Activated T-cell treated with anti-CD3 and anti-CD28 coated beads, Interleukin-2, amount 50 U/mL, for 24 hours (primary cell): Measurements from ENCODE around the gene CLEC3B.
"Not testable (repeated sequence)": the region's sequence is repeated elsewhere in the genome, so short reads cannot be mapped to it uniquely, and the experiment has no call there.

ENCODE experiments used
- DNase-seq: peaks from one replicate; pipeline ENCODE4 v3.0.0-alpha.2; 2020
- H3K27ac Mint-ChIP-seq: 2 replicates; pipeline ENCODE4 v1.8.0; 2020; ENCODE audit warnings: mild to moderate bottlenecking, mixed read lengths
- H3K27me3 Mint-ChIP-seq: 2 replicates; pipeline ENCODE4 v1.8.0; 2020; ENCODE audit warnings: mixed read lengths
- H3K36me3 Mint-ChIP-seq: 2 replicates; pipeline ENCODE4 v1.8.0; 2020; ENCODE audit warnings: low read depth, mixed read lengths
- H3K4me1 Mint-ChIP-seq: 2 replicates; pipeline ENCODE4 v1.8.0; 2020; ENCODE audit warnings: low read depth, mixed read lengths
- H3K4me3 Mint-ChIP-seq: 2 replicates; pipeline ENCODE4 v1.8.0; 2020; ENCODE audit warnings: mild to moderate bottlenecking, moderate library complexity, mixed read lengths
- H3K9me3 Mint-ChIP-seq: 2 replicates; pipeline ENCODE4 v1.8.0; 2020; ENCODE audit warnings: mixed read lengths

CLEC3B gene

GRCh38 chr3:45057557-45057956 is 31.5 kb downstream of the CLEC3B start:
- Mint-ChIP-seq H3K27ac (peak overlapping the region; percentile 38), H3K9me3 (no peaks in the 10 kb centered on the region), H3K36me3 (no peaks in the 10 kb centered on the region), H3K27me3 (no peaks in the 10 kb centered on the region), H3K4me3 (no peak overlapping the region), H3K4me1 (peaks cover 33% of the 10 kb centered on the region)
- DNase-seq: no peak

- Mint-ChIP-seq H3K4me1 (peaks cover 25% of the 10 kb centered on the region), H3K4me3 (no peak overlapping the region), H3K27ac (no peak overlapping the region)
Measured at GRCh38 chr3:45059132-45059531, 33.0 kb downstream of the CLEC3B start.

GRCh38 chr3:45060165-45060892 is 34.2 kb downstream of the CLEC3B start:
- H3K36me3 Mint-ChIP-seq: no peaks in the 10 kb centered on the region
- H3K4me3 Mint-ChIP-seq: no peak overlapping the region
- H3K27ac Mint-ChIP-seq: no peak overlapping the region
- H3K9me3 Mint-ChIP-seq: no peaks in the 10 kb centered on the region
- no peaks in the 10 kb centered on the region for H3K27me3 Mint-ChIP-seq
- H3K4me1 Mint-ChIP-seq: peaks cover 28% of the 10 kb centered on the region
- DNase-seq: no peak

More at GRCh38 chr3:45059132-45059531, 33.0 kb downstream of the CLEC3B start:
- Mint-ChIP-seq H3K9me3 (no peaks in the 10 kb centered on the region), H3K27me3 (no peaks in the 10 kb centered on the region), H3K36me3 (no peaks in the 10 kb centered on the region)
- DNase-seq: no peak

GRCh38 chr3:45062697-45063070 is 36.6 kb downstream of the CLEC3B start:
- H3K9me3 Mint-ChIP-seq: no peaks in the 10 kb centered on the region
- no peak overlapping the region for H3K4me3 Mint-ChIP-seq
- DNase-seq: no peak
- H3K27ac Mint-ChIP-seq: no peak overlapping the region
- H3K4me1 Mint-ChIP-seq: peaks cover 35% of the 10 kb centered on the region
- H3K36me3 Mint-ChIP-seq: no peaks in the 10 kb centered on the region
- peaks cover under 1% of the 10 kb centered on the region for H3K27me3 Mint-ChIP-seq

GRCh38 chr3:45064512-45065372 is 38.6 kb downstream of the CLEC3B start:
- H3K36me3 Mint-ChIP-seq: no peaks in the 10 kb centered on the region
- H3K4me1 Mint-ChIP-seq: peaks cover 27% of the 10 kb centered on the region
- no peak for DNase-seq
- no peaks in the 10 kb centered on the region for H3K9me3 Mint-ChIP-seq
- H3K4me3 Mint-ChIP-seq: peak overlapping the region; percentile 48
- H3K27me3 Mint-ChIP-seq: peaks cover 6% of the 10 kb centered on the region
- H3K27ac Mint-ChIP-seq: peak overlapping the region; percentile 90

GRCh38 chr3:45065373-45065720 is 39.2 kb downstream of the CLEC3B start:
- H3K27me3 Mint-ChIP-seq: peaks cover 6% of the 10 kb centered on the region
- DNase-seq: no peak
- no peaks in the 10 kb centered on the region for H3K36me3 Mint-ChIP-seq
- peak overlapping the region; percentile 90 for H3K27ac Mint-ChIP-seq
- no peak overlapping the region for H3K4me3 Mint-ChIP-seq
- H3K4me1 Mint-ChIP-seq: peaks cover 27% of the 10 kb centered on the region
- no peaks in the 10 kb centered on the region for H3K9me3 Mint-ChIP-seq

- Mint-ChIP-seq H3K27me3 (peaks cover 6% of the 10 kb centered on the region), H3K4me1 (peaks cover 27% of the 10 kb centered on the region), H3K9me3 (no peaks in the 10 kb centered on the region), H3K36me3 (no peaks in the 10 kb centered on the region), H3K4me3 (no peak overlapping the region), H3K27ac (no peak overlapping the region)
- no peak for DNase-seq
Measured at GRCh38 chr3:45066109-45066801, 40.2 kb downstream of the CLEC3B start.

- Mint-ChIP-seq H3K27ac (no peak overlapping the region), H3K36me3 (no peaks in the 10 kb centered on the region), H3K9me3 (no peaks in the 10 kb centered on the region), H3K4me1 (peaks cover 27% of the 10 kb centered on the region), H3K27me3 (peaks cover 6% of the 10 kb centered on the region), H3K4me3 (no peak overlapping the region)
- no peak for DNase-seq
Measured at GRCh38 chr3:45067486-45067885, 41.4 kb downstream of the CLEC3B start.

- Mint-ChIP-seq H3K4me3 (no peak overlapping the region), H3K36me3 (no peaks in the 10 kb centered on the region), H3K4me1 (peaks cover 27% of the 10 kb centered on the region), H3K9me3 (no peaks in the 10 kb centered on the region), H3K27ac (no peak overlapping the region), H3K27me3 (peaks cover 6% of the 10 kb centered on the region)
- DNase-seq: no peak
Measured at GRCh38 chr3:45067941-45068340, 41.8 kb downstream of the CLEC3B start.

- Mint-ChIP-seq H3K4me3 (no peak overlapping the region), H3K27me3 (peaks cover 12% of the 10 kb centered on the region), H3K27ac (no peak overlapping the region), H3K36me3 (no peaks in the 10 kb centered on the region), H3K9me3 (no peaks in the 10 kb centered on the region), H3K4me1 (peaks cover 9% of the 10 kb centered on the region)
- DNase-seq: no peak
Measured at GRCh38 chr3:45071075-45071474, 45.0 kb downstream of the CLEC3B start.

- H3K27me3 Mint-ChIP-seq: peaks cover 9% of the 10 kb centered on the region
- no peak overlapping the region for H3K4me3 Mint-ChIP-seq
- H3K4me1 Mint-ChIP-seq: no peaks in the 10 kb centered on the region
- H3K36me3 Mint-ChIP-seq: no peaks in the 10 kb centered on the region
- H3K9me3 Mint-ChIP-seq: peaks cover 2% of the 10 kb centered on the region
- no peak for DNase-seq
- H3K27ac Mint-ChIP-seq: no peak overlapping the region
Measured at GRCh38 chr3:45075821-45076625, 49.9 kb downstream of the CLEC3B start.

- not testable (repeated sequence) for H3K27me3 Mint-ChIP-seq, H3K9me3 Mint-ChIP-seq, DNase-seq, H3K4me1 Mint-ChIP-seq, H3K36me3 Mint-ChIP-seq, H3K4me3 Mint-ChIP-seq, H3K27ac Mint-ChIP-seq
Measured at GRCh38 chr3:45078256-45078655, 52.2 kb downstream of the CLEC3B start.

GRCh38 chr3:45078910-45079522 is 52.9 kb downstream of the CLEC3B start:
- H3K27me3 Mint-ChIP-seq: peaks cover 6% of the 10 kb centered on the region
- H3K27ac Mint-ChIP-seq: no peak overlapping the region
- DNase-seq: no peak
- no peaks in the 10 kb centered on the region for H3K36me3 Mint-ChIP-seq
- no peak overlapping the region for H3K4me3 Mint-ChIP-seq
- no peaks in the 10 kb centered on the region for H3K4me1 Mint-ChIP-seq
- H3K9me3 Mint-ChIP-seq: peaks cover 2% of the 10 kb centered on the region

- Mint-ChIP-seq H3K4me1 (no peaks in the 10 kb centered on the region), H3K27me3 (peaks cover 3% of the 10 kb centered on the region), H3K9me3 (peaks cover 2% of the 10 kb centered on the region), H3K27ac (no peak overlapping the region), H3K36me3 (no peaks in the 10 kb centered on the region), H3K4me3 (no peak overlapping the region)
- no peak for DNase-seq
Measured at GRCh38 chr3:45079715-45080114, 53.6 kb downstream of the CLEC3B start.
